Glomerular visceral epithelial cell (primary cell): ENCODE measurements around the gene FKBP5.
A peak's percentile ranks its signal among the peaks of the same experiment; 100 is the strongest.

ENCODE experiments used
- DNase-seq: peaks from one replicate; pipeline ENCODE4 v3.0.0-alpha.2; 2016; ENCODE audit errors: extremely low spot score

The FKBP5 gene

DNA sequence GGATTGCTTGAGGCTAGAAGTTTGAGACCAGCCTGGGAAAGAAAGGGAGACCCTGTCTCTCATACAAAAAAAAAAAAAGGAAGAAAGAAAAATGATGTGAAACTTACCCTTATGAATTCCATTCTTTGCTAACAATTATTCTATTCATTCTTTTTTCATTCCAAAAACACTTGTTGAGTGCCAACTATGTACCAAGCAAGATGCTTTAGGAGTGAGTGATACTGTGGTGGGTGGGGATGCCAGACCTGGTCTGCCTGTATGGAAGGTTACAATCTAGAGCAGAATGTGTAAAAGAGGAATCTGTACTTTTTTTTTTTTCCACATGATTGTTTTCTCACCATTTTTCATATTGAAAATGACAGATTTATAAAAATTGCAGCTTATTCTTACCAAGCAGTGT is 102.2 kb downstream of the FKBP5 start:
- DNase-seq = no peak

DNA sequence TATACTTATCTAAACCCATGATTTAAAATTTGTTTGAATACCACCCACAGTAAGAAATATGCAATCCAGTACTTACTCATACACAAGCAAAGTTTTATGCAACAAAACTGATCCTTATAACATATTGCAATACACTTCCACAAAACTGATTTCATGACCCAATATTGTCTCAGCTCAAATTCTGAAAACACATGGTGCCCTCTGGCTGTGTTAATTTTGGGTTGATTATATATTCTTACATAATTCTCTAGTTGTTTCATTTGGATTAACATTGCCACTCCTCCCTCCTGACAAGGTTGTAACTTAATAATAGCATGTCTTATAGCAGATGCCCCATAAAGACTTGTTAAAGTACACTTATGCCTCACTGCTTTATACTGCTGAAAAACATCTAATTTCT is 103.1 kb downstream of the FKBP5 start:
- no peak for DNase-seq

DNA sequence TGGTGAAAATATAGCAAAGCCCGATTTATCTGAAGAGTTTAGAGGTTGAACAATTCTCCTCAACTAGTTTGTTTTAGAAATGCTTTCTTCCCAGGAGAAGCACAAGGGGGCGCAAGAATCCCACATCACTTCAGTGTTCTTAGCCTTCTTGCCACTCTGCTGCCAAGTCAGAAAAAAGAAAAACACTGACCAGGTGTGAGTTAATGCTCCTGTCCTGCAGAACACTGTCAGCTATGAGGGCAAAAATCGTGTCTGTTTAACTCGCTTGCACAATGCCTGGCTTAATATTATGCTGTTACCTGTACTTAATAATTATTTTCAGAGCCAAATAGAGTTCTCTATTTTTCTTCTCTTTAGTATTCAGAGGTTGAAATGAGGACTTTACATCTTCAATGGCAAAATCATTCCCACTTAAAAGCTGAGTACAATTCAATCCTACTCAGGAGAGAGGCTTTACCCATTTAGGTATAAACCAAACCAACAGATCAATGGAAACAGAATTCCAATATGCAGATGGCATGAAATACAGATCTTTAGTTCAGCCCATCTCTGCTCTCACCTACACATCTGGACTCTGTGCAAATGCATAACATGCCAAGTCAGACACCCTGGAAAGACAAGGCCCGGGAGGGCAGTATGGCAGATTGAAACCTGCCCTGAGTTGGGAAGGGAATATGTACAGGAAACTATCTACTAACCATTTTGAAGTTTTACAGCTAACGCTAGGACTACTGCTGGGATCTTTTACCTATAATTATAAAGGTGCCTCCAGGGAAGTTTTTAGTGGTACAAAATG is 104.6 kb downstream of the FKBP5 start:
- peak; percentile 77 for DNase-seq

DNA sequence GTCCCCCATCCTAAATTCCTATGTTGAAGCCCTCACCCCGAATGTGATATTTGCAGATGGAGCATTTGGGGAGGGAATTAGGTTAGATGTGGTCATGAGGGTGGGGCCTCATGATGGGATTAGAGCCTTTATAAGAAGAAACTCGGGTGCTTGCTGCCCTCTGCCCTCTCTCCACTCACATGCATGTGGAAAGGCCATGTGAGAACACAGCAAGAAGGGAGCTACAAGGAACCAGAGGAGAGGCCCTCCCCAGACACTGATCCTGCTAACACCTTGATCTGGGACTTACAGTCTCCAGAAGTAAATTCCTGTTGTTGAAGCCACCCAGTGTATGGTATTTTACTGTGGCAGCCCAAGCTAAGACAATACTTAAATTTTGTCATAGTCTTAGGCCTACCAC is 106.4 kb downstream of the FKBP5 start:
- DNase-seq = no peak

DNA sequence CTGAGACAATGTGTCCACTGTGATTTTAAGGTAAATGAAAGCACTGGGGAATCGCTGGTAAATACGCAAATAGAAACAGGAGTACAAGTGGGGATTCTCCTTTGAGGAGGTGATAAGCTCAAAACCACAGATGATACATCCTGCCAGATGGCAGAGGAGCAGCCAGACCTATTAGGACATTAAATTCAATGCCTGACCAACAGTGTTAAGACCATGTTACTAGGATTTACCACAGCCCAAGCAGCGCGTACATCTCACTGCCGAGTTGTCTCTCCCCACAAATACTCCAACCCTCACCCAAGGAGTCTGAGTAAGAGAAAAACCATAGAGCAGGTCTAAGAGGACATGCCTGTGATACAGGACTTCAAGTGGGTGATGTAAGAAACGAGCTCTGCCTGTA is 107.1 kb downstream of the FKBP5 start:
- no peak for DNase-seq

DNA sequence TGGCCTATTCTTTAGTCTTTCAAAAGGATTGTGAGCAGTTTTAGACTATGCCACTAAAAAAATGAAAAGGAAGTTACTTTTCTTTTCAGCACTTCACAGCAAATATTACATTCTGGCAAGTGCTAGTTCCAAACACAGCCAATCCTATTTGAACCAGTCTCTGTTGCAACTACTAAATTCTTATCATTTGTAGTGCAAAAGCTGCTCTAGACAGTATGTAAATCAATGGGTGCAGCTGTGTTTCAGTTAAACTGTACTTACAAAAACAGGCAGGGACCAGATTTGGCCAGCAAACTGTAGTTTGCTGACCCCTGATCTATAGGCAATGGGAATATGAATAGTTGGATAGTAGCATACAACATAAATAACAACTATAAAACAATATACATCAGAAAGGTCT is 107.9 kb downstream of the FKBP5 start:
- DNase-seq = no peak

DNA sequence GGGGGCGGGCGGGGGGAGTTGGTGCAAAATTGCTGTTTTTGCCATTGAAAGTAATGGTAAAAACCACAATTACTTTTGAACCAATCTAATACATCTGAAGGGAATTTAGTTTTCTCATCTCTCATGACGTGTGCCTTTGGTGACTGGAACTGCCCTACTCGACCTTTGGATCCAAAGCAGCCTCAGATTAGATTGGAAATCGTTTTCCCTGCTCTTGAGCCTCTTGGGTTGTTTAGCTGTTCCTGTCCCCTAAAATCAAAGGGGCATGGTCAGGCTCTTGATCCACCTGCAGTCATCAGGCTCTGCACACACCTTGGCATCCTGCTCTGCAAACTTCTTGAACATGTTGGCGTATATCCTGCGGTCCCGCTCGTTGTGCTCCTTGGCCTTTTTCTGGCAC is 112.0 kb downstream of the FKBP5 start:
- no peak for DNase-seq

DNA sequence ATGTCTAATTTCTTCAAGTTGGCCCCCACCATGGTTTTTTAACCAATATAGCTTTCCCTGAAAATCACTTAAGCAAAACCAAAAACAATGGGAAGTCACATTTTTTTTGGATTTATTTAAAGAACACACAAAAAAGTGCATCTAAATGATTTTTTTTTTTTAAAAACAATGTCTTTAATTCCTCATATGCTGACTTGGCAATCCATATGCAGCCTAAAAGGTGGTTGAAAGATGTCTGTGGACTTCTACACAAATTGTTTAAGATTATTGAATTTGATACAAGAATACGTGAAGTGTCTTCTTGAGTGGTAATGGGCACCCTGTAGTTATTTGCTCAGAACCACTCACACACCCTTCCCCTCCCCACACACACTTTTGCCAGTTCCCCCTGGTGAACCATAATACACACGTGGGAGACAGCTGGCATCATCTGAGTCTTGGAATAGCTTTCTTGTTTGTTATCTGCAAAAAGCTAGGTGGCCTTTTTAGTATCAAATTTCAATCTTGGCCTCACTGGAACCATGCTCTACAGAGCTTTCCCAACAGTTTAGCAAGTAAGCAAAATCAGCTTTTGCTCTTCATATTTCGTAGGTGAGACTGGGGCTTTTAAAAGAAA is 115.1 kb downstream of the FKBP5 start:
- DNase-seq = no peak

DNA sequence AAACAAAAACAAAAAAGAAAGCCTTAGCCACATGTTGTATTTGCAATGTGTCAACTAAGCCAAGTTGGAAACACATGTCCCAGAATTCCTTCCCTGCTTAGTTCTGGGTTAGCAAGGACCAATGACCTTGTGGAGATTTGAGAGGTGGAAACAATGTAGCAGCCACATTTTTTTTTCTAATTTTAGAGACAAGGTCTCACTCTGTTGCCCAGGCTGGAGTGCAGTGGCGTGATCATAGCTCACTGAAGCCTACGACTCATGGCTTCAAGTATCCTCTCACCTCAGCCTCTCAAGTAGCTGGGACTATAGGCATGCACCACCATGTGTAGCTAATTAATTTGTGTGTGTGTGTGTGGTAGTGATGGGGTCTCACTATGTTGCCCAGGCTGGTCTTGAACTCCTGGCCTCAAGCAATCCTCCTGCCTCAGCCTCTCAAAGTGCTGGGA is 117.8 kb downstream of the FKBP5 start:
- DNase-seq = peak; percentile 6

DNA sequence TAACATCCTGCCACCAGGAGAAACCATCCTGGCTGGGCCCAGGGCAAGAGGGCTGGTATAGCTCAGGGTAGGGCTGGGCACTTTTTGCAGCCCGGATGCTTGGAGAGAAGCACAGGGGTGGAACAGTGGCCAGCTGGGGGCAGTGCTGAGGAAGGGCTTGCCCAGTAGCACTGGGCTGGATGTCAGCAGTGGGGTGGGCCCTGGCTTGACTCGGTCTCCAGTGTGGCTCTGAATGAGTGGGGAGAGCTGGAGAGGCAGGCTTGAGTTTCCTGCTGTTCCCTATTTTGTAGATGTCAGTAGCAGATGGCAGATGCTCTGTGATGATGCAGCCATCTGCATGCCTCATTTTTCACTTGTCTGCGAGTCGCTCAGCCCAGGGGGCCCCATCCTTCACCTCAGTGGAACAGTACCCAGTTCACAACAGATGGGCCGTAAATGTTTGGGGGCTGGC is 119.7 kb downstream of the FKBP5 start:
- no peak for DNase-seq

DNA sequence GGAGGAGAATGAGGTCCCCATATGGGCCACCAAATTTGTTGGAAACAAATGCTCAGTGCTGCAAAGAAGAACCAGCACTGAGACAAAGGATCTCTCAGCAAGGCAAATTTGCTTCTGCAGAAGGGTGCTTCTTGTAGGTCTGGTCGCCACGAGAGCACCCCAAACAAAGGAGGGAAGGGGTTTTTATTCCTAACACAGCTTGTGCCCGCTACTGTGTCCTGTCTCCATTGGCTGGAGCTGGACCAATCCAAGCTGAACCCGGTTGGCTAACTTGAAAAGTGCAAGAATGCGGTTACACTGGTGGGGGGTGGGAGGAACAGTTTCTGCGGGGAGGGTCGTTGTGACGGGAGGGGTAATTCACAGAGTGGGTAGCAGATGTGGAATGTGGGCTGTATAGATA is 121.9 kb downstream of the FKBP5 start:
- DNase-seq = no peak

DNA sequence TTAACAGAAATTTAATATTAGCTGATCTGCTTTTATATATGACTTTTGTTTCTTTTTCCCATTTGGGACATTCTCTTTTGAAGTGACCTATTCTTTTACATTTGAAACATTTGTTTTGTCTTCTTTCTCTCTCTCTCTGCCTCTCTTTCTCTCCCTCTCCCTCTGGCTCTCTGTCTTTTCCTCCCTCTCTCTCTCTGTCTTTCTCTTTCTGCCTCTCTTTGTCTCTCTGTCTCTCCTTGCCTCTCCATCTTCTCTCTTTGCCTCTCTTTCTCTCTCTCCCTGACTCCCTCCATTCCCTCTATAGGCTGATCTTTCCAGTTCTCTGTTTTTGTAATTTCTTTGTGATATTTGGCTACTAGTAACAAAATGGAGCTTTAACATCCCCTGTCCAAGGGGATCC is 124.0 kb downstream of the FKBP5 start:
- no peak for DNase-seq

DNA sequence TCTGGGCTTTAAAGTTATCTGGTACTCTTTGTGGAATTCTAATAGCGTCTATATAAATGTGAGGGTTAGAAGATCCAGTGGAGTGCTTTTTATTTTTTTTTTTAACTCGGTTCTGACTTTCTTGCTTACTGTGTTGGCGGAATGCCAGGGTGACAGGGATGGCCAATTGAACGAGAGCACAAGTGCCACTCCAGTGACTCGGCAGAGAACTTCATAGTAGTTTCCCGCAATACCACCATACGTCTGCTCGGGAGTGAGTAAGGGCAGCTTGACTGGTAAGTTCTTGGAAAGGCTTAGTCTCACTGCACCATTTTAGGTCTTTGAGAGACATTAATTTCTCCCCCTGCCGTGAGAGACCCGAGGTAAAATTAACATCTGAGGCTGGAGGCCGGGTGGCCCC is 126.7 kb downstream of the FKBP5 start:
- DNase-seq = no peak

DNA sequence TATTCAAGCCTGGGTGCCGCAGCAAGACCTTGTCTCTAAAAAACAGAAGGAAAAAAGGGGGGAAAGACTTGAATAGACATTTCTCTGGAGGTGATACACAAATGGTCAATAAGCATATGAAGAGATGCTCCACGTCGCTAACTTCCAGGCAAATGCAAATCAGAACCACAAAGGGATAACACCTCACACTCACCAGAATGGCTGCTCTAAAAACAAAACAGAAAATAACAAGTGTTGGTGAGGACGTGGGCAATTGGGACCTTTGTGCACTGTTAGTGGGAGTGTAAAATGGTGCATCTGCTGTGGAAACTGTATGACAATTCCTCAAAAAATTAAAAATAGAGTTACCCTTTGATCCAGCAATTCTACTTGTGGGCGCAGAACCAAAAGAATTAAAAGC is 127.6 kb downstream of the FKBP5 start:
- DNase-seq = no peak

DNA sequence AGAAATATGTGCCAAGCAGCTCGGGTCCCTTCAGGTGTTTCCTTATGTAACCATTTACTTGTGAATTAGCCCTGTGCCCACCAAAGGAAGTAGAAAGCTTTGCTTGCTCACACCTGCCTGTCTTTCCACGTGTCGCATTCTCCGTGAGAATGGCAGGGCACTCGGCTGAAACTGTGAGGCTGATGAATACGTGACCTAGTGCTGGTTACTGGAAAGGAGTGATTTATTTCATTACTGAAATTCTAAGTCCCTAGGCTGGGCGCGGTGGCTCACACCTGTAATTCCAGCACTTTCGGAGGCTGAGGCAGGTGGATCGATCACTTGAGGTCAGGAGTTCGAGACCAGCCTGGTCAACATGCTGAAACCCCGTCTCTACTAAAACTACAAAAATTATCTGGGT is 130.1 kb downstream of the FKBP5 start:
- no peak for DNase-seq

DNA sequence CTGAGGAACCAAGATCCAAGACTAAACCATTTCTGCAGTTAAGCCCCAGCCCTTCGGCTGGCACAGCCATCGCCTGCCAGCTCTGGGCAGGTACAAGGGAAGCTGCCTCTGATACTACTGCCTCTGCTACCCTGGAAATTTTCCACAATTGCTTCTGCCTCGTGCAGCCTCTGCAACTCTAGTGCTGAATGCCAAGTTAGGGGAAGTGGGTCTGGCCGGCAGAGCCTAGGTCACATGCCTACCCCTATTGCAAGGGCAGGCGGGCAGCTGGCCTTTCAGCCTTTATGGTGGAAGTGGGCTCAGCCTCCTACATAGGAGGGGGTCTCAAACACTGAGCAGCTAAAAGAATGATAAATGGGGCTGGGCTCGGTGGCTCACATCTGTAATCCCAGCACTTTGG is 131.5 kb downstream of the FKBP5 start:
- no peak for DNase-seq

DNA sequence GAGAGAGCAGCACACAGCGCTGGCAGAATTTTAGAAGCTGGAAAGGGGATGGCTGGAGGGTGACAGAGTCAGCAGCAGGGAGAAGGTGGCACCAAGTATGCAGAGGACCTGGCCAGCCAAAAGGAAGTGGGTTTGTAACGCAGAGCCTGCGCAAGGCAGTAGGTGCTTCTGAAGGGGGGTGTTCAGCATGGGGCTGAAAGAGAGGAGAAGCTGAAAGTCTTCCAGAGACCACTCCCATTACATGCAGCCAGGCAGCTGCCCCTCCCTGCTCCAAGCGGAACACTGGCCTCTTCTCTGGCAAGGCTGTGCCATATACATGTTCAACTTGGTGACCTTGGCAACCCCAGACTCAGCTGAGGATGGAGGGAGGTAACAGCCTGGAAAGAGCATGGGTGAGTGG is 133.9 kb downstream of the FKBP5 start:
- DNase-seq = no peak

DNA sequence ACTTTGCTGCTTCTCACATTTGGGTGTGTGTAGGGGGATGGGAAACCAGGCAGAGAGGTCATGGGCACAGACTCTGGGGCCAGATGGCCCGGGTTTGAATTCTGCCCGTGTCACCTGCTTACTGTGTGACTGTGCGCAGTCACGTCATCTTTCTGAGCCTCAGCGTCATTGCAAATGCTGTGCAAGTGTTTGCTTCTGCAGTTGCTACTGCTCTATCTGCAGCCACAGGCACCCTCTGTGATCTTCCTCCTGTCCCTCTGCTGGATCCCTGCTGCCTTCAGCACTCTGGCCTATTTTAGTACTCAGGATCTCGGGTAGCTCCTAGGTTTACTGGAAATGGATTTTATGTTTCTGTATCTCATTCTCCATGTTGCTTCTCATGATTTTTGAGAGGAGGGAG is 135.4 kb downstream of the FKBP5 start:
- no peak for DNase-seq

DNA sequence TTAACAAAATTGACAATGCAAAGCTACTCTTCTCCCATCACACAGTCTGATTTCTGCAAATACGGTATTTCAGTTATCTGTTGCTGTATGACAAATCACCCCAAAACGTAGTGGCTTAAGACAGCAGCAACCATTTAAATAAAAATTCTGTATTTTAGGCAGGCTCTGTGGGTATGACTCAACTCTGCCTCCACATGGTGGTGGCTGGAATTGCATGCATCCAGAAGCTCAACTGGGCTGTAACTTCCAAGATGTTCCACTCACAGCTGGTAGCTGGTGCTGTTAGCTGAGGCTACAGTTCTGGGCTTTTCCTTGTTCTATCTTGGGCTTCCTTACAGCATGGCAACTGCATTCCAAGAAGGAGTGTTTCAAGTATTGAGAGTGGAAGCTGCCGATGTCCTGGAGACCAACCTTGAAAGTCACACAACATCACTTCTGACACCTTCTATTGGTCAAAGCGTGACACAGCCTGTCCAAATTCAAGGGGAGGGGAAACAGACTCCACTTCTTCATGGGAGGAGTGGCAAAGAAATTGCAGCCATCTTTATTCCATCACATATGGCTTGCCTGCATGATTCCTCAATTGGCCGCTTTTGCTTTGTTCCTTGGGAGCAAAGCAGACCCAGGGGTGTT is 136.3 kb downstream of the FKBP5 start:
- DNase-seq = peak; percentile 14

DNA sequence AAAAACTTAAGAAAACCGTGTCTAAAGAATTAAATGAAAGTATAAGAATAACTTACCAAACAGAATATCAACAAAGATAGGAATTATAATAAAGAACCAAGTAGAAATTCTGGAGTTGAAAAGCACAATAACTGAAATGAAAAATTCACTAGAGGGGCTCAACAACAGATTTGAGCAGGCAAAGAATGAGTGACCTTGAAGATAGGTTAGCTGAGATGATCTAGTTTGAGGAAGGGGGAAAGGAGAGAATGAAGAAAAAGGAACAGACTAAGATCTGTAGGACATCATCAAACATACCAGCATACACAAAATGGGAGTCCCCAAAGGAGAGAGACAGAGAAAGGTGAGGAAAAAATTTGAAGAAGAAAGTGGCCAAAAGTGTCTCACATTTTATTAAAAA is 138.3 kb downstream of the FKBP5 start:
- DNase-seq = no peak

DNA sequence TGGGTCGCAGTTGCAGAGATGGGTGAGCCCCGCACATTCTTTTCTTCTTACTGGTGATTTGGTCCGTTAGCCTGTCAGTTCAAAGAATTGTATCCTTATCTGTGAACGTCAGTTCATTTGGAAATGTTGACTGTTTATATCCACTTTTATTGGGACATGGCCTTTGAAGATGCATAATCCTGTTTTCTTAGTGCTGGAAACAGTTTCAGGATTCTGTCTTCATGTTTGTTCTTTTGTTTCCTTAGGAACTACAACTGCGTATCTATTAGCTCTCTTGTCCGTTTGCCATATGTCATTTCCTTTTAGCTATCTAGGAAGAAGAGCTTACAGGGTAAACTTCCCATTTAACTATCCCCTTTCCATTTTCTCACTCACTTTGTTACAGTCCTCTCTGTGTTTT is 141.0 kb downstream of the FKBP5 start:
- DNase-seq = no peak

DNA sequence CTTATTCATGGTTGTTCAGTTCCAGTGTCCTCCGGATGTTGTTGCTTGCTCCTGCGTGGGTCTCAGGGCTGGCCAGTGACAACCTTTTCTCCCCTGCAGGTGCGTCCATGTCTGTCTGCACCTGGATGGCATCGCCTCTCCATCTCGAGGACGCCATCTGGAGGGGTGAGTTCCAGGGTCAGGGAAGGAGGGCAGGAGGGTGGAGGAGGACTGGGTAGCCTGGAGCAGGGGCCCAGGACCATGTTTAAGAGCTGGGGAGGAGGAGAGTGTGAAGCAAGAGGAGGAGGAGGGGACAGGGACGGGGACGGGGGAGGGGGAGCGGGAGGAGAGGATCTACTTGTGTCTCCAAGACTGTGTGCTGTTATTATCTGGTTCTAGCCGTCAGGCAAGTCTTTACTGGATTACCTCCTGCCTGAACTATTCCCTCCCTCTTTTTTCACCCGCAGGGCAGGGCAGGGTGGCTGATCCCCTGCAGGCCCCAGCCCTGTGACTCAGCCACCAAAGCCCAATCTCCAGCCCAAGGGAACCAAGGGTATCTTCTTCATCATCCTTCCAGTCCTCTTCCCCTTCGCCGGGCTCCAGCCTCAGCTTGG is 143.8 kb downstream of the FKBP5 start:
- no peak for DNase-seq
